ENCODE results near the gene ARHGEF33. TPM values are rescaled to one million over a fixed set of nuclear protein-coding genes. Genes with fewer than 3 reads are reported as not detected.
A peak's percentile ranks its signal among the peaks of the same experiment; 100 is the strongest.

The ARHGEF33 gene
- total and polyA plus RNA-seq, 2 of the 13 experiments (the other 11 are each of a cell fraction or from before 2014, with no cell fraction given): 0.04 TPM; not detected in 1

DNA sequence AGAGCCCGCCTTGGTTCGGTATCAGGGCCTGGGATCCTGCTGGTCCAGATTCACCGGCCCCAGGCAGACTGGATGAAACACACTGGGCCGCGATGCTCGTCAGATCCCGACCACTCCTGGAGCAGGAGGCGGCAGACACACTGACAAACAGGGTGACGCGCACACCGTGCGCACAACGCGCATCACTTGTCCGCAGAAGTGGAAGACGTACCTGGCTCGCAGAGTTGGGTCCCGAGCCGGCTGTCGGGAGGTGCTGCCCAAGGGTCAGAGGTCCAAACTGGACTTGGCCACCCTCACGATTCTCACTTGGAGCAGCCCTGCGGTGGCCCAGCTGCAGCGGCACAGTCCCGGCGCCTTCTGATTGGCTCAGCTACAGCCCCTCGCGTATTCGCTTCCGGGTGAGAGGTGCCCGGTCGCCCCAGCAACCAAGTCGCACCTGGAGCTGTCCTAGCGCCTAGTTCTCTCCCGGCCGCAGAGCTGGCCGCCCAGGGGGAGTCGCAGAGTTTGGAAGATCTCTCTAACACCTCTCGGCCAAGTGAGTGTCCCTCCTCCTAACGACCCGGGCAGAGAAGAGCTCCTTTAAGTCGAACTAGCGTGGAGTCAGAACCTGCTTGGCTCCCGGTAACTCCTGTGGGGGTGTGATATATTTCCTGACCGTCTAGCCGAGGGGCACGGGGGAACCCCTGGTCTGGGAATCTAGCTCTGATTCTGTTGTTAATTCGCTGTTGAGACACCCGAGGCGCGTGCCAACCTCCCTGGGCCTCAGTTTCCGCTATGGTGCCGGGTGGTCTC lies 13.9 kb upstream of the ARHGEF33 start, which contains the start of the genes DHX57 and MORN2 (continued):
- TF ChIP-seq ZNF550 (CRISPR knock-in tag; IDR thresholded peaks at IDR 0.05; ENCODE audit: borderline replicate concordance) (0 out of 2 replicates have a peak, but pooled peaks have one; percentile 91), FOXK2 (IDR thresholded peaks at IDR 0.05) (peak; percentile 94), RBM22 (optimal IDR thresholded peaks at IDR 0.05; ENCODE audit: low read length) (peak; percentile 89), SMAD9 (CRISPR knock-in tag; IDR thresholded peaks at IDR 0.05) (no peak; the same call in 1 of the 2 replicates), RXRA (CRISPR knock-in tag; IDR thresholded peaks at IDR 0.05) (peak; percentile 78), ZNF777 (CRISPR knock-in tag; IDR thresholded peaks at IDR 0.05) (peak; percentile 70), ZNF496 (CRISPR knock-in tag; IDR thresholded peaks at IDR 0.05; ENCODE audit: insufficient replicate concordance) (no peak), MIXL1 (CRISPR knock-in tag; IDR thresholded peaks at IDR 0.05) (peak; percentile 56; the same call in 1 of the 2 replicates), SMAD1 (CRISPR knock-in tag; IDR thresholded peaks at IDR 0.05; ENCODE audit: borderline replicate concordance, low read depth) (peak; percentile 59; the same call in 1 of the 2 replicates), RBAK (CRISPR knock-in tag; IDR thresholded peaks at IDR 0.05) (no peak), ZNF253 (CRISPR knock-in tag; IDR thresholded peaks at IDR 0.05; ENCODE audit: borderline replicate concordance) (no peak), SIN3B (IDR thresholded peaks at IDR 0.05; ENCODE audit: low read length) (peak; percentile 66), HOXA7 (CRISPR knock-in tag; IDR thresholded peaks at IDR 0.05) (no peak), SRSF1 (optimal IDR thresholded peaks at IDR 0.05; ENCODE audit: low read depth, low read length) (peak; percentile 93), ZMYM3 (CRISPR knock-in tag; IDR thresholded peaks at IDR 0.05) (peak; percentile 37; the same call in 1 of the 2 replicates), ONECUT2 (CRISPR knock-in tag; IDR thresholded peaks at IDR 0.05) (no peak), HMGA1 (CRISPR knock-in tag; conservative IDR thresholded peaks at IDR 0.05) (no peak), SALL1 (CRISPR knock-in tag; IDR thresholded peaks at IDR 0.05) (peak; percentile 96), RAD21 (CRISPR knock-in tag; IDR thresholded peaks at IDR 0.05) (peak; percentile 48; the same call in 1 of the 2 replicates), ZFP36L1 (CRISPR knock-in tag; IDR thresholded peaks at IDR 0.05) (0 out of 2 replicates have a peak, but pooled peaks have one; percentile 20), U2AF2 (IDR thresholded peaks at IDR 0.05; ENCODE audit: low read depth, low read length) (peak; percentile 99), PLRG1 (conservative IDR thresholded peaks at IDR 0.05) (no peak), POGZ (CRISPR knock-in tag; IDR thresholded peaks at IDR 0.05) (peak; percentile 93)
- TF ChIP-seq, protein P1, sequence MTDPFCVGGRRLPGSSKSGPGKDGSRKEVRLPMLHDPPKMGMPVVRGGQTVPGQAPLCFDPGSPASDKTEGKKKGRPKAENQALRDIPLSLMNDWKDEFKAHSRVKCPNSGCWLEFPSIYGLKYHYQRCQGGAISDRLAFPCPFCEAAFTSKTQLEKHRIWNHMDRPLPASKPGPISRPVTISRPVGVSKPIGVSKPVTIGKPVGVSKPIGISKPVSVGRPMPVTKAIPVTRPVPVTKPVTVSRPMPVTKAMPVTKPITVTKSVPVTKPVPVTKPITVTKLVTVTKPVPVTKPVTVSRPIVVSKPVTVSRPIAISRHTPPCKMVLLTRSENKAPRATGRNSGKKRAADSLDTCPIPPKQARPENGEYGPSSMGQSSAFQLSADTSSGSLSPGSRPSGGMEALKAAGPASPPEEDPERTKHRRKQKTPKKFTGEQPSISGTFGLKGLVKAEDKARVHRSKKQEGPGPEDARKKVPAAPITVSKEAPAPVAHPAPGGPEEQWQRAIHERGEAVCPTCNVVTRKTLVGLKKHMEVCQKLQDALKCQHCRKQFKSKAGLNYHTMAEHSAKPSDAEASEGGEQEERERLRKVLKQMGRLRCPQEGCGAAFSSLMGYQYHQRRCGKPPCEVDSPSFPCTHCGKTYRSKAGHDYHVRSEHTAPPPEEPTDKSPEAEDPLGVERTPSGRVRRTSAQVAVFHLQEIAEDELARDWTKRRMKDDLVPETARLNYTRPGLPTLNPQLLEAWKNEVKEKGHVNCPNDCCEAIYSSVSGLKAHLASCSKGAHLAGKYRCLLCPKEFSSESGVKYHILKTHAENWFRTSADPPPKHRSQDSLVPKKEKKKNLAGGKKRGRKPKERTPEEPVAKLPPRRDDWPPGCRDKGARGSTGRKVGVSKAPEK (CRISPR knock-in tag; IDR thresholded peaks at IDR 0.05; ENCODE audit: borderline replicate concordance): no peak; the same call in 1 of the 2 replicates
- TF ChIP-seq, protein P2, sequence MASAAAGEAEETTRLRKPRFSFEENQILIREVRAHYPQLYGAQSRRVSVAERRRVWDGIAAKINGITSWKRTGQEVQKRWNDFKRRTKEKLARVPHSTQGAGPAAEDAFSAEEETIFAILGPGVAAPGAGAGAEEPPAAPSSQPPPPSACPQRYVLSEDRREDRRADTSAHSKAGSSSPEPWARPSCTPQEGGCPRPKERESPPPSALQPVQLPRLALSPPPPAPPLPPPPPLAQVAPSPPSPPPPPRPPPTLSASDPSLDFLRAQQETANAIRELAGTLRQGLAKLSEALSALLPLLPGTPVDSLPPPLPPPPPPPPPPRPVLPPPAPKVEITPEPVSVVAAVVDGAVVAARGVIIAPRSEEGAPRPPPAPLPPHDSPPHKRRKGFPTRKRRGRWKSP (CRISPR knock-in tag; IDR thresholded peaks at IDR 0.05): peak; percentile 80
- TF ChIP-seq, protein P3, sequence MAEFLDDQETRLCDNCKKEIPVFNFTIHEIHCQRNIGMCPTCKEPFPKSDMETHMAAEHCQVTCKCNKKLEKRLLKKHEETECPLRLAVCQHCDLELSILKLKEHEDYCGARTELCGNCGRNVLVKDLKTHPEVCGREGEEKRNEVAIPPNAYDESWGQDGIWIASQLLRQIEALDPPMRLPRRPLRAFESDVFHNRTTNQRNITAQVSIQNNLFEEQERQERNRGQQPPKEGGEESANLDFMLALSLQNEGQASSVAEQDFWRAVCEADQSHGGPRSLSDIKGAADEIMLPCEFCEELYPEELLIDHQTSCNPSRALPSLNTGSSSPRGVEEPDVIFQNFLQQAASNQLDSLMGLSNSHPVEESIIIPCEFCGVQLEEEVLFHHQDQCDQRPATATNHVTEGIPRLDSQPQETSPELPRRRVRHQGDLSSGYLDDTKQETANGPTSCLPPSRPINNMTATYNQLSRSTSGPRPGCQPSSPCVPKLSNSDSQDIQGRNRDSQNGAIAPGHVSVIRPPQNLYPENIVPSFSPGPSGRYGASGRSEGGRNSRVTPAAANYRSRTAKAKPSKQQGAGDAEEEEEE (CRISPR knock-in tag; IDR thresholded peaks at IDR 0.05; ENCODE audit: borderline replicate concordance): peak; percentile 92; the same call in 1 of the 2 replicates
